Fibroblast of the aortic adventitia (primary cell): Measurements from ENCODE around the gene RNF207. TPM values are rescaled to one million over a fixed set of nuclear protein-coding genes. Genes with fewer than 3 reads are reported as not detected.

Experiments
- DNase-seq: peaks from one replicate; pipeline ENCODE4 v3.0.0-alpha.2; 2010; ENCODE audit warnings: low read depth
- H3K4me3 ChIP-seq: 2 replicates; pipeline ENCODE4 v1.5.1; 2011; ENCODE audit warnings: low read depth, mild to moderate bottlenecking, control low read depth, low read length, moderate library complexity
- CTCF ChIP-seq: IDR thresholded peaks from 2 replicates; pipeline ENCODE4 v1.5.1; 2011; ENCODE audit warnings: mild to moderate bottlenecking, low read length, control low read depth, inconsistent platforms; ENCODE audit not compliant: insufficient read depth
- total RNA-seq: library from RNA; depleted of rRNA; stranded (reverse); fragments of >200 nt; gene quantifications from 2 replicates; pipeline ENCODE4 v1.2.3, GENCODE V29; 2012; ENCODE audit warnings: low replicate concordance

The RNF207 gene
- total RNA-seq, 1 donor: 7.8 TPM

GRCh38 chr1:6245869-6246496, 40.1 kb downstream of the RNF207 start:
- H3K4me3 ChIP-seq: no peak overlapping the region
- TF ChIP-seq CTCF: no peak
- DNase-seq: no peak

GRCh38 chr1:6246497-6247467, 40.9 kb downstream of the RNF207 start:
- H3K4me3 ChIP-seq: no peak overlapping the region
- peak; percentile 89 for TF ChIP-seq CTCF
- peak; percentile 74 for DNase-seq

GRCh38 chr1:6247651-6248050, 41.7 kb downstream of the RNF207 start:
- H3K4me3 ChIP-seq: no peak overlapping the region
- no peak for DNase-seq
- TF ChIP-seq CTCF: no peak

GRCh38 chr1:6248161-6248776, 42.4 kb downstream of the RNF207 start:
- H3K4me3 ChIP-seq: no peak overlapping the region
- no peak for TF ChIP-seq CTCF
- DNase-seq: no peak

- no peak for TF ChIP-seq CTCF
- H3K4me3 ChIP-seq: no peak overlapping the region
- DNase-seq: no peak
These were observed 43.2 kb downstream of the RNF207 start for GRCh38 chr1:6248932-6249738.
